GM21717 (cell line): ENCODE measurements around the gene SMTNL2.
"Not testable (repeated sequence)": the region's sequence is repeated elsewhere in the genome, so short reads cannot be mapped to it uniquely, and the experiment has no call there.

ENCODE experiments used
- ATAC-seq: cut with Tn5 transposase; IDR thresholded peaks from one replicate; pipeline ENCODE4 v1.9.1; 2021; ENCODE audit warnings: mild to moderate bottlenecking, moderate library complexity; ENCODE audit not compliant: unreplicated experiment

SMTNL2 gene

GRCh38 chr17:4631431-4631830, 47.1 kb downstream of the SMTNL2 start:
- no peak for ATAC-seq

GRCh38 chr17:4631836-4632580, 47.7 kb downstream of the SMTNL2 start:
- no peak for ATAC-seq

GRCh38 chr17:4632581-4632920, 48.2 kb downstream of the SMTNL2 start:
- no peak for ATAC-seq

GRCh38 chr17:4633643-4634042, 49.3 kb downstream of the SMTNL2 start:
- no peak for ATAC-seq

GRCh38 chr17:4634976-4635375, 50.6 kb downstream of the SMTNL2 start:
- ATAC-seq: no peak

- peak; percentile 68 for ATAC-seq
Observed at GRCh38 chr17:4635823-4636375, 51.6 kb downstream of the SMTNL2 start.

GRCh38 chr17:4636474-4637100, 52.3 kb downstream of the SMTNL2 start:
- ATAC-seq: no peak

- not testable (repeated sequence) for ATAC-seq
Observed at GRCh38 chr17:4638766-4639165, 54.4 kb downstream of the SMTNL2 start.

- not testable (repeated sequence) for ATAC-seq
Observed at GRCh38 chr17:4639301-4640059, 55.2 kb downstream of the SMTNL2 start.

GRCh38 chr17:4640569-4641188, 56.4 kb downstream of the SMTNL2 start:
- not testable (repeated sequence) for ATAC-seq

GRCh38 chr17:4641297-4642195, 57.2 kb downstream of the SMTNL2 start, which contains the start of gene ALOX15:
TSS of gene ALOX15 (minus strand) at chr17:4641678. CDS start at chr17:4641651, 27 bp downstream.
- ATAC-seq: no peak

GRCh38 chr17:4642286-4642685, 58.0 kb downstream of the SMTNL2 start:
- no peak for ATAC-seq

GRCh38 chr17:4643676-4644075, 59.3 kb downstream of the SMTNL2 start:
- no peak for ATAC-seq

GRCh38 chr17:4645642-4646041, 61.3 kb downstream of the SMTNL2 start:
- ATAC-seq: no peak

GRCh38 chr17:4648741-4649140, 64.4 kb downstream of the SMTNL2 start:
- ATAC-seq: no peak

- no peak for ATAC-seq
Observed at GRCh38 chr17:4652997-4653396, 68.7 kb downstream of the SMTNL2 start.

GRCh38 chr17:4655933-4656332, 71.6 kb downstream of the SMTNL2 start:
- ATAC-seq: not testable (repeated sequence)

- ATAC-seq: no peak
Observed at GRCh38 chr17:4657678-4658077, 73.3 kb downstream of the SMTNL2 start.
